Spinal cord (tissue), 10 donors: ENCODE data around the gene SMCHD1. TPM values are rescaled to one million over a fixed set of nuclear protein-coding genes. Genes with fewer than 3 reads are reported as not detected.

ENCODE experiments used
- DNase-seq, 6 donors: peaks; one replicate each; pipeline versions ENCODE4 v3.0.0 to v3.0.0-alpha.2; 2013 to 2015; ENCODE audit warnings: low spot score in 6 of 6, low read depth in 4 of 6
- H3K27ac ChIP-seq: one replicate; pipeline ENCODE4 v1.5.1; 2013; ENCODE audit warnings: low read depth, low read length, control low read depth
- H3K27me3 ChIP-seq: one replicate; pipeline ENCODE4 v1.6.1; 2013; ENCODE audit warnings: low read length; ENCODE audit not compliant: control insufficient read depth, insufficient read depth
- H3K36me3 ChIP-seq: one replicate; pipeline ENCODE4 v1.6.1; 2013; ENCODE audit warnings: low read length; ENCODE audit not compliant: control insufficient read depth, insufficient read depth
- H3K4me1 ChIP-seq: one replicate; pipeline ENCODE4 v1.6.1; 2013; ENCODE audit warnings: low read length; ENCODE audit not compliant: control insufficient read depth, insufficient read depth
- H3K4me3 ChIP-seq: one replicate; pipeline ENCODE4 v1.5.1; 2013; ENCODE audit warnings: low read depth, low read length, control low read depth
- H3K9me3 ChIP-seq: one replicate; pipeline ENCODE4 v1.6.1; 2013; ENCODE audit warnings: low read length; ENCODE audit not compliant: control insufficient read depth, insufficient read depth
- WGBS: methylation state at CpG from one replicate; pipeline ENCODE4 v1.1.5; 2013; ENCODE audit warnings: missing lambda C conversion rate; ENCODE audit not compliant: insufficient coverage; 5-methylcytosine and 5-hydroxymethylcytosine counted together
- polyA plus RNA-seq, 2 donors: library from polyadenylated mRNA; unstranded; fragments of 120-200 nt; gene quantifications; one replicate each; pipeline ENCODE4 v1.2.1, GENCODE V29; 2013; ENCODE audit not compliant: insufficient read length in 2 of 2
- total RNA-seq, 2 donors: library from RNA; depleted of rRNA in 1 of 2; stranded (reverse); fragments of 120-200 nt in 1 of 2; fragments of >200 nt in 1 of 2; gene quantifications; one replicate each; pipeline versions ENCODE4 v1.2.3 to v1.2.4, GENCODE V29; 2013 to 2014
- donor health status: healthy.

Gene SMCHD1
- total and polyA plus RNA-seq, 4 donors, result 39.1 to 189 (median 66.8) TPM

DNA sequence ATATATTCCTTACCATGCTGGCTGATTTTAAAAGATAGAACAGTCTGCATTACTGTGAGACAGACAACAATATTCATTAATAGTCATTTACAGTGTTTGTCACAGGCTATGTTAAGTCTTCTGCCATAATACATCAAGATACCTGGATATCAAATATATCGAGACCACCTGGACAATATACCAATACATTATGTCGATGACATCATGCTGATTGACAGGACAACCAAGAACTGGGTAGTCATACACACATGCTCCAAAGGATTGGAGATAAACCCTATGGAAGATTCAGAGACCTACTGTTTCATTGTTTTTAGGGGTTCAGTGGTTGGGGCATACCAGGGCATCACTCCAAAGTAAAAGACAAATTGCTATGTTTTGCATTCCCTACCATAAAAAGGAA lies 26.5 kb upstream of the SMCHD1 start:
- no peaks in the 10 kb centered on the region for H3K27me3 ChIP-seq
- no CpG with 5 or more reads among the region's 2 CpGs for WGBS

DNA sequence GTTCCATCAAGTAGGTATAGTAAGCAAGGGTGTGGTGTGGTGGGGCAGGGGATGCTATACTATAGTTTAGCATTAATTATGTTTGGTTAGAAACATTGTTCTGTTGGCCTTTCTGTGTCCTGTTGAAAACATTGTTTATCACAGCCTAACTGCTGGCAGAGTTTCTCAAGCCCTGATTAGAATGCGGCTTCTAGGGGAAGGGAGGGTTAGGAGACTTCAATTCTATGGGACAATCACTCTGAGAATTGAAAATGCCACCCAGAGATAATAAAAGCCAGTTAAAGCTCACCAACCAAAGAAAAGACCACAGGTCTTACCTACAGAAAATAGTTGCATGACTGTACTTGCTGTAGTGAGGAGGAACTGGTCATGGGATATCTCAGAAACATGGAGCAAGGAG lies 19.9 kb upstream of the SMCHD1 start:
- Histone ChIP-seq H3K4me3 (no peak overlapping the region), H3K36me3 (no peaks in the 10 kb centered on the region), H3K4me1 (peaks cover 3% of the 10 kb centered on the region), H3K9me3 (no peaks in the 10 kb centered on the region), H3K27me3 (no peaks in the 10 kb centered on the region), H3K27ac (no peak overlapping the region)
- no CpG with 5 or more reads among the region's 1 CpG for WGBS
- no peak for DNase-seq

More for the DNA sequence above, 26.5 kb upstream of the SMCHD1 start:
- no peak for DNase-seq
- H3K4me3 ChIP-seq, result no peak overlapping the region
- no peaks in the 10 kb centered on the region for H3K9me3 ChIP-seq
- no peaks in the 10 kb centered on the region for H3K36me3 ChIP-seq
- no peak overlapping the region for H3K27ac ChIP-seq
- no peaks in the 10 kb centered on the region for H3K4me1 ChIP-seq

DNA sequence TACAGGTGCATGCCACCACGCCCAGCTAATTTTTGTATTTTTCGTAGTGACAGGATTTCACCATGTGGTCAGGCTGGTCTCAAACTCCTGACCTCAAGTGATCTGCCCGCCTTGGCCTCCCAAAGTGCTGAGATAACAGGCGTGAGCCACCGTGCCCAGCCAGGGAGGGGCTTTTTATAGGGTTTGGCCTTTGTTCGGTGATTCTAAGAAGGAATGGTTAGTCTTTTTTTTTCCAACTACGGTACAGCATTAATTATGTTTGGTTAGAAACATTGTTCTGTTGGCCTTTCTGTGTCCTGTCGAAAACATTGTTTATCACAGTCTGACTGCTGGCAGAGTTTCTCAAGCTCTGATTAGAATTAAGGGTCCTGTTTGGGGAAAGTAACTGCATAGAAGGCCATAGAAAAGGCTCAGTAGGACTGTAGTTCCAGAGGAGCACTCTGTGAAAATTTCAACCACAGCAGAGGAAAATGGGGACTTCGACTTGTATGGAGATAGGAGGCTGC lies 19.3 kb upstream of the SMCHD1 start:
- Histone ChIP-seq H3K27me3 (no peaks in the 10 kb centered on the region), H3K9me3 (no peaks in the 10 kb centered on the region), H3K4me3 (no peak overlapping the region), H3K36me3 (no peaks in the 10 kb centered on the region), H3K4me1 (peaks cover 3% of the 10 kb centered on the region), H3K27ac (peak overlapping the region; percentile 73)
- peak in 1 of 6 donors; percentile 6 for DNase-seq
- WGBS, result 48% methylated on average over 7 of the region's 9 CpGs

DNA sequence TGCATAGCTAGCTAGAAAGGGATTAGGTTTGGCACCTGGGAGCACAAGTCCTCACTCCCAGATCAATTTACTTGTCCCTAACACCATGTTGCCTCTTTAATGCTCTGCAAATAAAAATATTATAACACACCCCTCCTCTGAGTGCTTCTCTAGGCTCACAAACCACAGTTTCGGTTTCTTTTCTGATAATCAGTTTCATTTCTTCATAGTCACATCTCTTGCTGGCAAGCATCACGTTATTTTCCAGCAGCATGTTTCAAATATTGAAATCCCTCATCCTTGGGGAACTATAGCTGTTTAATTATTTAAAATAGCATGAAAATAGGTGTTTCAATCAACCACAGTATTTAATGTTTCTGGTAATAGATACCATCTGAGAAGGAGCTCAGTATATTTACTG lies 13.9 kb upstream of the SMCHD1 start:
- no peak overlapping the region for H3K4me3 ChIP-seq
- no peaks in the 10 kb centered on the region for H3K4me1 ChIP-seq
- no peaks in the 10 kb centered on the region for H3K36me3 ChIP-seq
- 83% methylated on average over 1 of the region's 2 CpGs for WGBS
- H3K27me3 ChIP-seq, result no peaks in the 10 kb centered on the region
- no peaks in the 10 kb centered on the region for H3K9me3 ChIP-seq
- no peak overlapping the region for H3K27ac ChIP-seq
- DNase-seq, result peak in 1 of 6 donors; percentile 50

DNA sequence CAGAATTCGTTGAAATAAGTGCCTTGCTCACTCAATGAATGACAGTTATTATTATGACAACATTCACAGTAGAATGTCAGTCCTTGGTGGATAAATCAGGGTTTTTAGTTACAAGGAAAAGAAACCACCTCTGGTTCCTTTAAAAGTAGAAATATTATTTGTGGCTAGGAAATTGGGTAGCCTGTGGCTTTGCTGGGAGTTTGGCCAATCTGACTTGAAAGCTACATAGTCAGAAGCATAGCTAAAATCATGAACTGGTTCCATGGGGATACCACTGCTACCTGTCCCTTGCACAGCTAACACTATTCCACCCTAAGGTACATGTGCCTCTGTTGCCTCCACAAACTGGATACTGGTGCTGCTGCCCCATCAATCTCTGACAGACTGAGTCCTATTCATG lies 12.8 kb upstream of the SMCHD1 start:
- no peak overlapping the region for H3K27ac ChIP-seq
- no peaks in the 10 kb centered on the region for H3K9me3 ChIP-seq
- no peak for DNase-seq
- no peaks in the 10 kb centered on the region for H3K36me3 ChIP-seq
- H3K4me1 ChIP-seq, result no peaks in the 10 kb centered on the region
- no peaks in the 10 kb centered on the region for H3K27me3 ChIP-seq
- no CpG with 5 or more reads among the region's 1 CpG for WGBS
- no peak overlapping the region for H3K4me3 ChIP-seq

DNA sequence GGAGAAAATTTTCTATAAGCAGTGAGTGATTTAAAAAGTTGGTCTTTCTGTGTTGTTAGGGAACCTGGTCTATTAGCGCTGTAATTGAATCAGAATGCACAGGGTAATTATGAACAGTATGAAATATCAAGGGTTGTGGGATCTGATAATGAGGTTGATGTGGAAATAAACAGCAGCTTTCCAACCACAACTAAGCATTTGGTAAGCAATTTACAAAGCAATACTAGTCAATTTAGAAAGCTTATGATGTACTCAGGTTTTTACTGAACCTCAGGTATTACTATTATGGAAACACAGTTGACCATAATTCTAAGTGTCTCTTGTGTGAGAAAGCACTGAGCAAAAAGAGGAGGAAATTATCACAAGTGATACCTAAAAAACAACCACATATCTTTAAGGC lies 11.0 kb upstream of the SMCHD1 start:
- no peaks in the 10 kb centered on the region for H3K27me3 ChIP-seq
- no peaks in the 10 kb centered on the region for H3K9me3 ChIP-seq
- no peaks in the 10 kb centered on the region for H3K36me3 ChIP-seq
- no CpG with 5 or more reads among the region's 1 CpG for WGBS
- no peak overlapping the region for H3K4me3 ChIP-seq
- no peaks in the 10 kb centered on the region for H3K4me1 ChIP-seq
- H3K27ac ChIP-seq, result no peak overlapping the region
- peak in 1 of 6 donors; percentile 28 for DNase-seq

DNA sequence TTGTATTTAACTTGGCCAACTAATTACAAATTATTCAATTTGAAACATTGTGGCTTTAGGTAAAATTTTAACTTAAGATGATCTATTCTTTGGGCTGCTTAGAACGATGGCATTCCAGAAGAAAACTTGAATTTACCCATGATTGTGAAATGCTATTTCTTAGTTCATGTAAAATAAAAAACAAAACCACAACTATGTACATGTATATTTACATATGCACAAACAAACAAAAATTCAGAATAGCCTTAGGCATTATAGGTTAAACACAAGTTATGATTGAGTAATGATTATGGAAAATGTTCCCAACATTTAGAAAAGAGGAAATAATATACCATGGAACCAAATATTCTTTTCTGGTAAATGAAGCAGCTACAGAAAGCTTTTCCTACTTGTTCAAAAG lies 3.5 kb upstream of the SMCHD1 start:
- WGBS, result no CpG with 5 or more reads among the region's 1 CpG
- Histone ChIP-seq H3K4me3 (no peak overlapping the region), H3K9me3 (no peaks in the 10 kb centered on the region), H3K36me3 (no peaks in the 10 kb centered on the region), H3K4me1 (peaks cover 7% of the 10 kb centered on the region), H3K27ac (no peak overlapping the region), H3K27me3 (no peaks in the 10 kb centered on the region)
- DNase-seq, result no peak

DNA sequence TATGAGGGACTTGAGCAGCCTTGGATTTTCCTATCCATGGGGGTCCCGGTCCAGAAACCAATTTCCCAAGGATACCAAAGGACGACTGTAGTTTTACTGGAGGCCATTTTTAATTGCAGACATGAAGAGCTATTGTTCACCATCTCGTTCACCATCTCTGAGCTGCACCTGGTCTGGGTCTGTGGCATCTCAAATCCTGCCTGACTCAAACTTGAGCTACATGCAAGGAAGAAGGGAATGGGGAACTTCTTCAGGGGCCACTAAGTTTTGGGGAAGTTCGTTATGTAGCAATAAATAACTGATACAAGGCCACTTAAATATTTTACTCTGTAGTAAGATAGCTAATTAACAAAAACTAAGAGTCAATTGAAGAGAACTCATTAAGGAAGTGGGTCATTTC lies 2.1 kb upstream of the SMCHD1 start:
- H3K27ac ChIP-seq, result no peak overlapping the region
- 50% methylated on average over 2 of the region's 4 CpGs for WGBS
- no peaks in the 10 kb centered on the region for H3K27me3 ChIP-seq
- no peaks in the 10 kb centered on the region for H3K9me3 ChIP-seq
- no peaks in the 10 kb centered on the region for H3K36me3 ChIP-seq
- DNase-seq, result no peak
- H3K4me1 ChIP-seq, result peaks cover 11% of the 10 kb centered on the region
- no peak overlapping the region for H3K4me3 ChIP-seq

DNA sequence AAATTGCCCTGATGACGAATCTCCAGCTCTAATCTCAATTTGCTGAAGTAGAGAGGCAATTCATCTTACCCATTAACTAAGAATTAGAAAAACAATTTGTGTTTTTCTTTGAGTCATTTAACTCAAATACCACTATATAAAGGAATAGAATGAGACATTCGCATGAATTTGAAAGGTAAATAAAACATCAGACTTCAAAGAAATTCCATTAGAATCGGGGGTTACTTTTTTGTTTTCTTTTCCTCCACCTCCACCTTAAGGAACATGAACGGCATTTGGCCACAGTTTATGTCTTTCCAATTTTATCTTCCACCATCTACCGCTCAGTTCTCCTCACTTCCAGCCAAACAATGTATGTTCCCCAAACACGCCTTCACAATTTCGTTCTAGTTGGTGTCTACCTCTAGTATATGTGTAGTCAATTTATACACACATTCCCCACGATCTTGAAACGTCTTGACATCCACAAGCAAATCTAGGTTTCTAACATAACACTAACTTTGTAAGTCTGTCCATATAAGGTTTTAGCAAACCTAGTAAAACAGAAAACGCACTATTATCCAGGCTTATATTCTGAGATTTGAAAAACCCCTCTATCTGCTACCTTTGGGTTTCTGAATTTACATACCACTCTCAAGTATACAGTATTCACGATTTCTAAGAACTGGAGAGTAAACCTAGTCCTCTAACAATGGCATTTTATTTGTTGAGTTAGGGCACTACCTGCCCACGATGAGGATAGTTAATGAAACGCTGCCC lies 1.2 kb upstream of the SMCHD1 start:
- peak in 1 of 6 donors; percentile 22 for DNase-seq
- H3K4me3 ChIP-seq, result peak overlapping the region; percentile 91
- H3K27me3 ChIP-seq, result no peaks in the 10 kb centered on the region
- peaks cover 11% of the 10 kb centered on the region for H3K4me1 ChIP-seq
- WGBS, result 28% methylated on average over 6 of the region's 13 CpGs
- H3K36me3 ChIP-seq, result no peaks in the 10 kb centered on the region
- peak overlapping the region; percentile 94 for H3K27ac ChIP-seq
- no peaks in the 10 kb centered on the region for H3K9me3 ChIP-seq

DNA sequence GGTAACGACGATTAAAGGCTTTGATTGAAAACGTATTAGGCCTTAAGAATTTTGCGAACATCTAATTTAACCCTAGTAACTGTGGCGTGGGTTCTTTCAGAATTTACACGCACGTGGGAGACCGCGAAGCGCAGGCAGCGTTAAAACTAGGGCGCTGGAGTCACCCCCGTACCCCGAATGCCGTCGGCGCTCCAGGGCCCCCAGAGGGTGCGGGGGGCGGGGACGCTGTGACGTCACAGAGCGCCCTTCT lies 673 bp upstream of the SMCHD1 start:
- Histone ChIP-seq H3K9me3 (no peaks in the 10 kb centered on the region), H3K4me3 (peak overlapping the region; percentile 91), H3K36me3 (no peaks in the 10 kb centered on the region), H3K27me3 (no peaks in the 10 kb centered on the region), H3K4me1 (peaks cover 11% of the 10 kb centered on the region), H3K27ac (peak overlapping the region; percentile 94)
- WGBS, result 0% methylated on average over 21 of the region's 22 CpGs
- DNase-seq, result peak in 3 of 6 donors; percentile 22 to 90 (median 53)
